SK-N-SH (cell line): ENCODE data around the gene RCBTB2. TPM values are rescaled to one million over a fixed set of nuclear protein-coding genes. Genes with fewer than 3 reads are reported as not detected.

Source experiments
- CTCF ChIA-PET: fragments of 300-600, 350-600 bp; formaldehyde crosslinking; extraction: SDS; loops from one replicate; lab custom pipeline; 2021; lab: Yijun Ruan, JAX
- POLR2A ChIA-PET: fragments of 350-600 bp; sonication (Branson Sonifier 250); formaldehyde crosslinking; extraction: SDS; loops from one replicate; lab custom pipeline; 2020; ENCODE audit warnings: antibody characterized with exemption, inconsistent platforms; lab: Yijun Ruan, JAX
- DNase-seq: peaks from one replicate; pipeline ENCODE4 v3.0.0; 2012
- H2AFZ ChIP-seq: fragments of 200-600 bp; sonication (generic); 2 replicates; pipeline ENCODE4 v1.8.1; 2016; ENCODE audit warnings: antibody characterized with exemption, mild to moderate bottlenecking, low read depth
- H3F3A ChIP-seq: fragments of 200-600 bp; sonication (generic); replicated peaks from 2 replicates; pipeline ENCODE3; 2016; ENCODE audit warnings: antibody characterized with exemption, mild to moderate bottlenecking; ENCODE audit not compliant: insufficient read depth
- H3K27ac ChIP-seq, 2 experiments: fragments of 200-500 bp in 1 of 2; fragments of 200-600 bp in 1 of 2; sonication (Bioruptor generic) in 1 of 2; sonication (generic), shearing (Covaris generic) in 1 of 2; 2 replicates each; pipeline versions ENCODE4 v1.5.1 to v1.6.1; 2014 to 2016; ENCODE audit warnings: low read depth in 2 of 2, inconsistent platforms in 1 of 2, low read length in 1 of 2, mild to moderate bottlenecking in 1 of 2, mixed read lengths in 1 of 2
- H3K27me3 ChIP-seq: fragments of 200-600 bp; sonication (generic), shearing (Covaris generic); 2 replicates; pipeline ENCODE4 v1.6.1; 2016; ENCODE audit warnings: mixed run types; ENCODE audit not compliant: insufficient read depth
- H3K36me3 ChIP-seq, 2 experiments: fragments of 200-500 bp in 1 of 2; fragments of 200-600 bp in 1 of 2; sonication (Bioruptor generic) in 1 of 2; sonication (generic) in 1 of 2; replicated peaks in 1 of 2; 2 replicates each; pipeline versions ENCODE3 to v1.5.1; 2014 to 2016; ENCODE audit warnings: low read length in 1 of 2, mild to moderate bottlenecking in 1 of 2; ENCODE audit not compliant: insufficient read depth in 2 of 2, control insufficient read depth in 1 of 2
- H3K4me1 ChIP-seq, 2 experiments: fragments of 200-500 bp in 1 of 2; fragments of 200-600 bp in 1 of 2; sonication (Bioruptor generic) in 1 of 2; sonication (generic), shearing (Covaris generic) in 1 of 2; 2 replicates each; pipeline versions ENCODE4 v1.5.1 to v1.6.1; 2014 to 2016; ENCODE audit warnings: low read depth in 1 of 2, low read length in 1 of 2, mixed run types in 1 of 2; ENCODE audit not compliant: insufficient read depth in 2 of 2, control insufficient read depth in 1 of 2
- H3K4me2 ChIP-seq: fragments of 200-600 bp; sonication (generic), shearing (Covaris generic); 2 replicates; pipeline ENCODE4 v1.6.1; 2017; ENCODE audit warnings: mixed run types
- H3K4me3 ChIP-seq, 2 experiments: fragments of 200-500 bp in 1 of 2; fragments of 200-600 bp in 1 of 2; sonication (Bioruptor generic) in 1 of 2; sonication (generic), shearing (Covaris generic) in 1 of 2; 2 replicates each; pipeline versions ENCODE4 v1.5.1 to v1.8.1; 2014 to 2016; ENCODE audit warnings: low read depth in 2 of 2, inconsistent platforms in 1 of 2, low read length in 1 of 2, mild to moderate bottlenecking in 1 of 2, mixed read lengths in 1 of 2, moderate library complexity in 1 of 2
- H3K79me2 ChIP-seq: fragments of 200-600 bp; sonication (generic); 2 replicates; pipeline ENCODE4 v1.8.1; 2017; ENCODE audit warnings: mild to moderate bottlenecking; ENCODE audit not compliant: insufficient read depth
- H3K9ac ChIP-seq: fragments of 200-600 bp; sonication (generic); 2 replicates; pipeline ENCODE4 v1.6.1; 2017; ENCODE audit warnings: mixed run types
- H3K9me2 ChIP-seq: fragments of 200-600 bp; sonication (generic); 2 replicates; pipeline ENCODE4 v1.6.1; 2017; ENCODE audit warnings: mixed run types
- H3K9me3 ChIP-seq: fragments of 200-600 bp; sonication (generic); 2 replicates; pipeline ENCODE4 v1.6.1; 2017; ENCODE audit warnings: mixed run types, mild to moderate bottlenecking, moderate library complexity
- H4K20me1 ChIP-seq: fragments of 200-600 bp; sonication (generic); 2 replicates; pipeline ENCODE4 v1.6.1; 2017; ENCODE audit warnings: mild to moderate bottlenecking, mixed run types; ENCODE audit not compliant: insufficient read depth
- EP300 ChIP-seq, 2 experiments: IDR thresholded peaks; 2 replicates each; pipeline versions ENCODE4 v1.4.0 to v1.6.1; 2012; ENCODE audit warnings: borderline replicate concordance in 1 of 2, low read depth in 1 of 2, low read length in 1 of 2
- EZH2phosphoT487 ChIP-seq: fragments of 200-600 bp; sonication (generic); IDR thresholded peaks from 2 replicates; pipeline ENCODE4 v1.6.1; 2017; ENCODE audit warnings: low read depth, mixed run types, mild to moderate bottlenecking, antibody characterized with exemption, moderate library complexity, borderline replicate concordance
- FOSL2 ChIP-seq: IDR thresholded peaks from 2 replicates; pipeline ENCODE4 v1.4.0; 2012; ENCODE audit warnings: low read depth, mild to moderate bottlenecking, moderate library complexity, borderline replicate concordance
- GABPA ChIP-seq: IDR thresholded peaks from 2 replicates; pipeline ENCODE4 v1.4.0; 2012; ENCODE audit warnings: low read depth, mild to moderate bottlenecking
- GATA2 ChIP-seq: sonication (generic); formaldehyde crosslinking; IDR thresholded peaks from 2 replicates; pipeline ENCODE4 v1.5.0; 2020; ENCODE audit warnings: mild to moderate bottlenecking, missing genetic modification reagents
- JUND ChIP-seq: IDR thresholded peaks from 2 replicates; pipeline ENCODE4 v1.4.0; 2012
- MEF2A ChIP-seq: IDR thresholded peaks from 2 replicates; pipeline ENCODE4 v1.4.0; 2012; ENCODE audit warnings: low read depth, borderline replicate concordance
- MXI1 ChIP-seq: IDR thresholded peaks from 2 replicates; pipeline ENCODE4 v1.6.1; 2012; ENCODE audit warnings: mild to moderate bottlenecking, low read depth, low read length, improper control_type of control experiment
- NFIC ChIP-seq: IDR thresholded peaks from 2 replicates; pipeline ENCODE4 v1.4.0; 2012; ENCODE audit warnings: borderline replicate concordance
- NRF1 ChIP-seq: IDR thresholded peaks from 2 replicates; pipeline ENCODE4 v1.6.1; 2012; ENCODE audit warnings: low read depth, mild to moderate bottlenecking, low read length
- POLR2AphosphoS5 ChIP-seq: IDR thresholded peaks from 2 replicates; pipeline ENCODE4 v1.6.1; 2012; ENCODE audit warnings: low read depth, low read length
- RAD21 ChIP-seq: IDR thresholded peaks from 2 replicates; pipeline ENCODE4 v1.6.1; 2012; ENCODE audit warnings: mild to moderate bottlenecking, low read length
- RCOR1 ChIP-seq: fragments of 150-350 bp; IDR thresholded peaks from 2 replicates; pipeline ENCODE4 v1.6.1; 2017; ENCODE audit warnings: antibody characterized with exemption, low read length
- SIN3A ChIP-seq: IDR thresholded peaks from 2 replicates; pipeline ENCODE4 v1.6.1; 2012; ENCODE audit warnings: low read depth, mild to moderate bottlenecking, low read length, moderate library complexity, borderline replicate concordance
- TEAD4 ChIP-seq: IDR thresholded peaks from 2 replicates; pipeline ENCODE4 v1.4.0; 2012; ENCODE audit warnings: mild to moderate bottlenecking, borderline replicate concordance; ENCODE audit not compliant: insufficient read depth
- YY1 ChIP-seq: IDR thresholded peaks from 2 replicates; pipeline ENCODE4 v1.4.0; 2012; ENCODE audit warnings: low read depth, mild to moderate bottlenecking
- WGBS: methylation state at CpG from one replicate; pipeline ENCODE4 v1.1.6; 2017; ENCODE audit warnings: low lambda C conversion rate; 5-methylcytosine and 5-hydroxymethylcytosine counted together
- polyA plus RNA-seq, 3 experiments: library from polyadenylated mRNA; depleted of rRNA; stranded (reverse); fragments of >200 nt; gene quantifications; 2 replicates each; pipeline ENCODE4 v1.2.3, GENCODE V29; 2012
- TF ChIP-seq, protein P1 (sequence below): fragments of 150-350 bp; IDR thresholded peaks from 2 replicates; pipeline ENCODE4 v1.6.1; 2016; ENCODE audit warnings: mild to moderate bottlenecking, low read depth, low read length
- TF ChIP-seq, protein P2 (sequence below): IDR thresholded peaks from 2 replicates; pipeline ENCODE4 v1.4.0; 2012; ENCODE audit warnings: low read depth

Gene RCBTB2
- polyA plus RNA-seq, 1 of the 3 experiments (the other 2 are of a cell fraction) = 2.8 TPM

DNA sequence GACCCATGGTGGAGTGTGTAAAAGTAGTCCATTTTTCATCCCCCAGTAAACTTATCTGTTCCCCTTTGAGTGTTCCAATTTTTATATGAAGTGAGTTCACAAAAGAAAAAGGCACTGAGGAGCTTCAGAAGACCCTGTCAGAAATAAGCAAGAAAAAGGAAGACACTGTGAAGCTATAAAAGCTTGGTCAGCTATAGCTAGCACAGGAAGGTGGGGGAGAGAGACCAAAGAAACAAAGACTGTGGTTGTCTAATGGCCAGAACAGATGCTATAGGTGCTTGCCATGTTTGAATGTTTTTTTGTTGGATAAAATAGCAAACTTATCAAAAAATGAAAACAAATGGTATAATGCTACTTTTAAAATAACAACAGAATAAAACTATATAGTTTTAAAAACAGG is 46.5 kb downstream of the RCBTB2 start:
- H2AFZ ChIP-seq = no peak overlapping the region
- peaks cover 6 to 7% of the 10 kb centered on the region in 2 experiments for H3K36me3 ChIP-seq
- H3K4me3 ChIP-seq = no peak overlapping the region
- H3K27me3 ChIP-seq = no peaks in the 10 kb centered on the region
- POLR2A ChIA-PET = no interaction called here
- TF ChIP-seq EP300 (IDR thresholded peaks at IDR 0.05; ENCODE audit: borderline replicate concordance in 1 of 2, low read depth in 1 of 2, low read length in 1 of 2) (no peak), SIN3A (no peak), YY1 (no peak), TEAD4 (no peak), POLR2AphosphoS5 (no peak), GABPA (no peak), NRF1 (no peak), RAD21 (no peak), RCOR1 (no peak)
- TF ChIP-seq, protein P1, sequence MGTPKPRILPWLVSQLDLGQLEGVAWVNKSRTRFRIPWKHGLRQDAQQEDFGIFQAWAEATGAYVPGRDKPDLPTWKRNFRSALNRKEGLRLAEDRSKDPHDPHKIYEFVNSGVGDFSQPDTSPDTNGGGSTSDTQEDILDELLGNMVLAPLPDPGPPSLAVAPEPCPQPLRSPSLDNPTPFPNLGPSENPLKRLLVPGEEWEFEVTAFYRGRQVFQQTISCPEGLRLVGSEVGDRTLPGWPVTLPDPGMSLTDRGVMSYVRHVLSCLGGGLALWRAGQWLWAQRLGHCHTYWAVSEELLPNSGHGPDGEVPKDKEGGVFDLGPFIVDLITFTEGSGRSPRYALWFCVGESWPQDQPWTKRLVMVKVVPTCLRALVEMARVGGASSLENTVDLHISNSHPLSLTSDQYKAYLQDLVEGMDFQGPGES = no peak
- TF ChIP-seq, all 33 proteins: peak for 0
- Histone ChIP-seq H3K4me2 (no peak overlapping the region), H3K9me2 (no peaks in the 10 kb centered on the region), H3K9ac (no peak overlapping the region), H3F3A (no peaks in the 10 kb centered on the region), H3K4me1 (no peaks in the 10 kb centered on the region), H3K9me3 (no peaks in the 10 kb centered on the region; the same call in 1 of the 2 replicates), H4K20me1 (no peaks in the 10 kb centered on the region), H3K27ac (no peak overlapping the region), H3K79me2 (no peaks in the 10 kb centered on the region)
- no peak for DNase-seq
- CTCF ChIA-PET = interaction anchor here (0.6 to 1.4 kb wide), 2 partner anchors 94 to 283 kb away, joined by 3 to 4 read pairs; no protein-coding TSS in a partner anchor

DNA sequence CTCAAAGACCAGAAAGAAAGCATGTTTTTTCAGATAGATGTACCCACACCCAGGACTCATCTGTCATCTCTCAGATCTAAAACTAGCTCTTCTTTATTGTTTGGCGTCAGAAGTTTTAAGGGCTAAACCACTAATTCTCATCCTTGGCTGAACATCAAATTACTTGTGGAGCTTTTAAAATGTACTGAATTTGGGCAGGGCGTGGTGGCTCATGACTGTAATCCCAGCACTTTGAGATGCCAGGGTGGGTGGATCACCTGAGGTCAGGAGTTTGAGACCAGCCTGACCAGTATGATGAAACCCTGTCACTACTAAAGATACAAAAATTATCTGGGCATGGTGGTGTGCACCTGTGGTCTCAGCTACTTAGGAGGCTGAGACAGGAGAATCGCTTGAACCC is 47.4 kb downstream of the RCBTB2 start:
- ChIA-PET CTCF (interaction anchor here (1.4 kb wide), 1 partner anchor 284 kb away, joined by 4 read pairs; no protein-coding TSS in a partner anchor), POLR2A (no interaction called here)
- Histone ChIP-seq H3K4me2 (no peak overlapping the region), H3K4me3 (no peak overlapping the region), H3K27me3 (no peaks in the 10 kb centered on the region), H3K79me2 (no peaks in the 10 kb centered on the region), H4K20me1 (no peaks in the 10 kb centered on the region), H3K27ac (no peak overlapping the region), H3K4me1 (no peaks in the 10 kb centered on the region), H3K9me3 (no peaks in the 10 kb centered on the region; the same call in 1 of the 2 replicates), H3K9me2 (no peaks in the 10 kb centered on the region), H3K36me3 (peaks cover 9 to 15% of the 10 kb centered on the region in 2 experiments), H3F3A (peaks cover 7% of the 10 kb centered on the region), H3K9ac (no peak overlapping the region), H2AFZ (no peak overlapping the region)
- 92% methylated on average over 3 of the region's 3 CpGs for WGBS
- DNase-seq = no peak
- TF ChIP-seq SIN3A (no peak), JUND (no peak), RCOR1 (no peak), NFIC (no peak), MXI1 (no peak), EZH2phosphoT487 (no peak), YY1 (no peak), GATA2 (CRISPR knock-in tag) (no peak), FOSL2 (no peak), MEF2A (no peak)
- TF ChIP-seq, protein P2, sequence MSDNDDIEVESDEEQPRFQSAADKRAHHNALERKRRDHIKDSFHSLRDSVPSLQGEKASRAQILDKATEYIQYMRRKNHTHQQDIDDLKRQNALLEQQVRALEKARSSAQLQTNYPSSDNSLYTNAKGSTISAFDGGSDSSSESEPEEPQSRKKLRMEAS = no peak
- TF ChIP-seq, protein P1 = no peak
